ENCODE measurements around the gene KRTAP5-8.
"Not testable (repeated sequence)": the region's sequence is repeated elsewhere in the genome, so short reads cannot be mapped to it uniquely, and the experiment has no call there.

KRTAP5-8 gene

GRCh38 chr11:71518506-71519471, 19.0 kb upstream of the KRTAP5-8 start:
- no peak for TF ChIP-seq CTCF (IDR thresholded peaks at IDR 0.05; ENCODE audit: borderline replicate concordance, insufficient read depth, low read depth, low read length)
- H3K4me3 ChIP-seq (ENCODE audit: low read depth, low read length) = no peak overlapping the region

GRCh38 chr11:71519546-71519945, 18.3 kb upstream of the KRTAP5-8 start:
- no peak for TF ChIP-seq CTCF (IDR thresholded peaks at IDR 0.05; ENCODE audit: borderline replicate concordance, insufficient read depth, low read depth, low read length)
- no peak overlapping the region for H3K4me3 ChIP-seq (ENCODE audit: low read depth, low read length)

DNA sequence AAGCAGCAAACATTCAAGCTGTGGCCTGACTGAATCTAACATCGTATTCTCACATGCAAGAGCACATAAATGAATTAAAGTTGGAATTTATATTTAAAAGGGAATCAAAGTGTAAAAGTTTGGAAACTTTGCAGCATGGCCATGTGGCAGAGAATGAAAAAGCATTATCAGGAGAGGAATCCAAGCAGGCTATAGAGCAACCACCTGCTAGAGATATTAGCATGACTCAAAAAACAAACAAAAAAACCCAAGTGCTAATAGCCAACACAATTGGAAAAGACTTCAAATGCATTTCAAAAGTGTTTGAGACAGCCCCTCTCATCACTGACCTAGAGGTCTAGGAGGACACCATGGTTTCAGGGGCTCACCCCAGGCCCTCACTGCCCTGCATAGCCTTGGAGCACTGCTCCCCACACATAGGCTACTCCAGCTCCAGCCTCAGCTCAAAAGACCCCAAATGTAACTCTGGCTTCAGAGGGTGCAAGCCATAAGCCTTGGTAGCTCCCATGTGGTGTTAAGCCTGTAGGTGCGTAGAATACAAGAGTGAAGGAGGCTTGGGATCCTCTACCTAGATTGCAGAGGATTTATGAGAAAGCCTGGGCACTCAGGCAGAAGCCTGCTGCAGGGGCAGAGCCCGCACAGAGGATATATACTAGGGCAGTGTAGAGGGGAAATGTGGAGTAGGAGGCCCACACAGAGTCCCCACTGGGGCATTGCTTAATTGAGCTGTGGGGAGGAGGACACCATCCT, 12.5 kb upstream of the KRTAP5-8 start:
- no peak for TF ChIP-seq CTCF (IDR thresholded peaks at IDR 0.05; ENCODE audit: borderline replicate concordance, insufficient read depth, low read depth, low read length)
- no peak overlapping the region for H3K4me3 ChIP-seq (ENCODE audit: low read depth, low read length)

DNA sequence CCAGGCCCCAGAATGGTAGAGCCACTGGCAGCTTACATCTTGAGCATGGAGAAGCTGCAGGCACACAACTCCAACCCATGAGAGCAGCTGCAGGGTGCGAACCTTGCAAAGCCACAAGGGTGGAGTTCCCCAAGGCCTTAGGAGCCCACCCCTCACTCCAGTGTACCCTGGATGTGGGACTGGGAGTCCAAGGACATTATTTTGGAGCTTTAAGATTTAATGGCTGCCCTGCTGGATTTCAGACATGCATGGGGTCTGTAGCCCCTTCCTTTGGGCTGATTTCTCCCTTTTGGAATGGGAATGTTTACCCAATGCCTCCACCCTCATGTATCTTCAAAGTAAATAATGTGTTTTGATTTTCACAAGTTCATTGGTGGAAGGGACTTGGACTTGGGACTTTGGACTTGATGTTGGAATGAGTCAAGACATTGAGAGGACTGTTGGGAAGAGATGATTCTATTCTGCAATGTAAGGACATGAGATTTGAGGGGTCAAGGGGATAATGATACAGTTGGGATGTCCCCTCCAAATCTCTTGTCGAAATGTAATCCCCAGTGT, 11.8 kb upstream of the KRTAP5-8 start:
- no peak overlapping the region for H3K4me3 ChIP-seq (ENCODE audit: low read depth, low read length)
- TF ChIP-seq CTCF (IDR thresholded peaks at IDR 0.05; ENCODE audit: borderline replicate concordance, insufficient read depth, low read depth, low read length) = no peak

DNA sequence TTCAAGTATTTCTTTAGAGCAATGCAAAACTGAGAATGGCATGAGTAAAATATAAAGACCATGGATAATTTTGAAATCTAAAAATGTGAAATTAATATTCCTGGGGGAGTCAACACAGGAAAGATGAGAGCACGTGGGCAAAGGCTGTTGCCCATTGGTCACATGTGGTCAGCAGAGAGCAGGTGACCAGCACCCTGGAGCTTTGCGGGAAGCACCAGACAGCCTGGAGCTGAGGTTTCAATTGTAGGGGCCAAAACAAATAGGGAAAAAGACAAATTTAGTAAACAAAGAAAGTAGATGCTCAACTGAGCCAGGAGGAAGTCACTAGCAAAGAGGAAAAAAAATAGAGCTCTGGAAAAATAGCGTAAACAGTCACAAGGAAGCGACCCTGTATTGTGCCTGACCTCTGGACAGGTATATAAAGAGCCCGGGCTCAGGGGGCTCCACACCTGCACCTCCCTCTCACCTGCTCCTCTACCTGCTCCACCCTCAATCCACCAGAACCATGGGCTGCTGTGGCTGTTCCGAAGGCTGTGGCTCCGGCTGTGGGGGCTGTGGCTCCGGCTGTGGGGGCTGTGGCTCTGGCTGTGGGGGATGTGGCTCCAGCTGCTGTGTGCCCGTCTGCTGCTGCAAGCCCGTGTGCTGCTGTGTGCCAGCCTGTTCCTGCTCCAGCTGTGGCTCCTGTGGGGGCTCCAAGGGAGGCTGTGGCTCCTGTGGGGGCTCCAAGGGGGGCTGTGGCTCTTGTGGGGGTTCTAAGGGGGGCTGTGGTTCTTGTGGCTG, 10.8 kb upstream of the KRTAP5-8 start, which contains the start of gene KRTAP5-7:
Gene KRTAP5-7 (plus strand): TSS at position 472 of the 780 bp plus-strand sequence. CDS start 34 bp downstream, at position 506.
- not testable (repeated sequence) for H3K4me3 ChIP-seq (ENCODE audit: low read depth, low read length)

DNA sequence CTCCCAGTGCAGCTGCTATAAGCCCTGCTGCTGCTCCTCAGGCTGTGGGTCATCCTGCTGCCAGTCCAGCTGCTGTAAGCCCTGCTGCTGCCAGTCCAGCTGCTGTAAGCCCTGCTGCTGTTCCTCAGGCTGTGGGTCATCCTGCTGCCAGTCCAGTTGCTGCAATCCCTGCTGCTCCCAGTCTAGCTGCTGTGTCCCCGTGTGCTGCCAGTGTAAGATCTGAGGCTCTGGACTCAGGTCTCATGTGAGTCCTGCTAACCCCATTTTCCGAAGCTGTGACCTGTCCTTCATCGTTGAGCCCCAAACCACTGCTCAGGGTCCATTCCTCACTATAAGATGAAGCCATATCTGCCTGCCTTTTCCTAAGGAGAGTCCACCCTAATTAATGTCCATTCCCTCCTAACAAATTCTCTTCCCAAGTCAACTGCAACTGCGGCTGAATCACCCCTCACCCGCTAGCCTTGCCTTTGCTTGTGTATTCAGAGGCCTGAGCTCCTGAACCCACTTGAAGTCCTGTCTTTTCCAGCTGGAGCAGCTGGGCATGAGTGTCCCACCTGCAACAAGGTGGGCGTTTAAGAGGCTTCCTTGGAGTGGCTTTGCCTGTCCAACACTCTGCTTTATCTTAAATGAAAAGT, 10.1 kb upstream of the KRTAP5-8 start:
- no peak overlapping the region for H3K4me3 ChIP-seq (ENCODE audit: low read depth, low read length)
- TF ChIP-seq CTCF (IDR thresholded peaks at IDR 0.05; ENCODE audit: borderline replicate concordance, insufficient read depth, low read depth, low read length) = no peak
